NT2/D1 (cell line): ENCODE results near the gene PSEN1.

Experiments
- DNase-seq: peaks from one replicate; pipeline ENCODE4 v3.0.0-alpha.2; 2011; ENCODE audit warnings: low read depth, low spot score
- H3K27me3 ChIP-seq: 2 replicates; pipeline ENCODE4 v1.6.0; 2011; ENCODE audit warnings: mild to moderate bottlenecking; ENCODE audit not compliant: insufficient read length, insufficient read depth
- H3K36me3 ChIP-seq: 2 replicates; pipeline ENCODE4 v1.6.1; 2011; ENCODE audit warnings: mild to moderate bottlenecking, low read length, mixed read lengths; ENCODE audit not compliant: insufficient read depth, insufficient read length
- H3K4me1 ChIP-seq: 2 replicates; pipeline ENCODE4 v1.5.1; 2011; ENCODE audit not compliant: insufficient read depth, insufficient read length
- H3K4me3 ChIP-seq: 2 replicates; pipeline ENCODE4 v1.5.1; 2011; ENCODE audit warnings: low read depth; ENCODE audit not compliant: insufficient read length
- H3K9ac ChIP-seq: 2 replicates; pipeline ENCODE4 v1.6.0; 2011; ENCODE audit warnings: low read depth; ENCODE audit not compliant: insufficient read length
- H3K9me3 ChIP-seq: 2 replicates; pipeline ENCODE4 v1.5.1; 2011; ENCODE audit warnings: mild to moderate bottlenecking, low read length; ENCODE audit not compliant: insufficient read depth
- SUZ12 ChIP-seq: IDR thresholded peaks from 2 replicates; pipeline ENCODE4 v1.6.1; 2011; ENCODE audit not compliant: insufficient read length, insufficient read depth; ENCODE audit errors: extremely low read depth
- YY1 ChIP-seq: IDR thresholded peaks from 2 replicates; pipeline ENCODE4 v1.6.1; 2011; ENCODE audit not compliant: insufficient read length, insufficient read depth
- ZNF274 ChIP-seq: IDR thresholded peaks from 2 replicates; pipeline ENCODE4 v1.6.1; 2011; ENCODE audit warnings: mild to moderate bottlenecking, low read depth, low read length

Gene PSEN1

DNA sequence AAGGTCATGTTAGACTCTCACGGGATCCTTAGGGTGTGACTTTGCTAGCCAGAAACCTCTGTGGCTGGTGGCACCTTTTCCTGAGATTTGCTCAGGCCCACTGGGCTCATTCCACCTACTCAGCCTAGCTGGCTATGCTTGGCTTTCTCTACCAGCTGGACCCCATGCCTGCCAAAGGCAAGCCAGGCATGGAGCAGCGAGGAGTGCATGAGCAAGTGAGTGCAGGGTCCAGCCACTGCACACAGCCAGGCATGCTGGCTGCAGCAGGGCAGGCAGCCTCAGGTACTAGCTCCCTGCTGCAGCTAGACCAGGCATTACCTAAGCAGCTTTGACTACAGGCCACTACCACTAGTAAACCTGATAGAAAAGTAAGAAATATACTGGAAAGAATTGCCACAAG, 71.3 kb downstream of the PSEN1 start:
- Histone ChIP-seq H3K4me3 (no peak overlapping the region), H3K36me3 (peaks cover 50% of the 10 kb centered on the region)
- TF ChIP-seq YY1 (no peak), SUZ12 (no peak), ZNF274 (no peak)

DNA sequence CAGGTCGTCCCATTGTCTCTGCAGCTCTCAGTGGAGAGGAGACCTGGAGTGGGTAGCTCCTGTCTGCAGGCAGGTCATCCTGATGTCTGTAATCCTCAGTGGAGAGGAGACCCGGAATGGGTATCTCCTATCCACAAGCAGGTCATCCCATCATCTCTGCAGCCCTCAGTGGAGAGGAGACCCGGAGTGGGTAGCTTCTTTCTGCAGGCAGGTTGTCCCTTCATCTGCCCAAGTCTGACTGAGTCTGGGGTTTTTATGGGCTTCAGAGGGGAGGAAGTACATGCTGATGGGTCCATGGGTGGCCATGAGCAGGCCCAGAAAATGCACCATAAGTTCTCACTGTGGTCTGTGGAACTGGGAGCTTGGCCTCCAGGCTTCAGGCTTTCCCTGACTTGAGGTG, 72.1 kb downstream of the PSEN1 start:
- TF ChIP-seq YY1: no peak
- no peak for TF ChIP-seq ZNF274
- Histone ChIP-seq H3K9me3 (peaks cover 19% of the 10 kb centered on the region; the same call in 1 of the 2 replicates), H3K27me3 (no peaks in the 10 kb centered on the region), H3K9ac (no peak overlapping the region), H3K36me3 (peaks cover 56% of the 10 kb centered on the region), H3K4me1 (no peaks in the 10 kb centered on the region), H3K4me3 (no peak overlapping the region)
- DNase-seq: no peak

More for the DNA sequence above, 71.3 kb downstream of the PSEN1 start:
- Histone ChIP-seq H3K4me1 (no peaks in the 10 kb centered on the region), H3K9ac (no peak overlapping the region), H3K27me3 (no peaks in the 10 kb centered on the region), H3K9me3 (peaks cover 19% of the 10 kb centered on the region; the same call in 1 of the 2 replicates)
- DNase-seq: no peak

DNA sequence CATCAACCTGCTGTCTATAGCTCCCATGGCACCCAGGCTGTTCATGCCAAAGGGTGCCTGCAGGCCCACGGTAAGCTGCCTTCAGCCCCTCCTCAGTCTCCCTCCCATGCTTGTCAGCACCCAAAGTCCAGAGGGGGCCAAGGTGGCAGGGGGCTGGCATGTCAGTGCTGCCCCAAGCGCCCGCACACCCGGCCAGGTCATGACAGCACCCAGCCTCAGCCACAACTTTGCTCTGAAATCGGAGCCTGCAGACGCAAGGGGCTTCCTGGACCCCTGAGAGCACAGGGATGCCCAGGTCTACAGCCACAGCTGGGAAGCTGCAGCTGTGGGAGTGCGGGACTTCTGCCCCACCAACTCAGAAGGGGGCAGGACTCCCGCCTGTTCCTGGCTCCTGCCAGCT, 72.5 kb downstream of the PSEN1 start:
- no peaks in the 10 kb centered on the region for H3K4me1 ChIP-seq
- H3K27me3 ChIP-seq: no peaks in the 10 kb centered on the region
- H3K9me3 ChIP-seq: peaks cover 19% of the 10 kb centered on the region; the same call in 1 of the 2 replicates
- no peak overlapping the region for H3K4me3 ChIP-seq
- DNase-seq: no peak
- TF ChIP-seq SUZ12: no peak
- TF ChIP-seq ZNF274: no peak
- no peak for TF ChIP-seq YY1
- H3K9ac ChIP-seq: no peak overlapping the region
- H3K36me3 ChIP-seq: peaks cover 54% of the 10 kb centered on the region

DNA sequence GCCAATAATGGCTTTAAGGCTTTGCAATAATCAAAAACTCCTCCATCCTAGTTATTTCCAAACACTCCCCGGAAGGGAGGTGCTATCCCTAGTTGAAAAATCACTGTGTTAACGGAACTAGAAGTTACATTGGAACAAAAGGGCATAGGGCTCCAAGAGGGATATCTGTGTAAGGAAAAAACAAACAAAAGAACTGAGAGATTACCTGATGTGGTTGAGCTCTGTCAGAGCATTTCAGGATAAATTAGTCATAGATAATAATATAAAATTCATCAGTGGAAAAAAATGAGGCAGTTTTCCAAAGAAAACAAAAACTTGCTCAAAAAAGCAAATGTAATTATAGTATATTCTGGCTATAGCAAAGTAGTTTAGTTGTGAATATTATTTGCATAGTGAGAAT, 73.6 kb downstream of the PSEN1 start:
- peaks cover 54% of the 10 kb centered on the region for H3K36me3 ChIP-seq
- H3K9me3 ChIP-seq: peaks cover 19% of the 10 kb centered on the region; the same call in 1 of the 2 replicates
- H3K4me3 ChIP-seq: no peak overlapping the region
- no peaks in the 10 kb centered on the region for H3K27me3 ChIP-seq
- H3K4me1 ChIP-seq: no peaks in the 10 kb centered on the region
- H3K9ac ChIP-seq: no peak overlapping the region
- no peak for DNase-seq
- TF ChIP-seq YY1 (no peak), ZNF274 (no peak), SUZ12 (no peak)

DNA sequence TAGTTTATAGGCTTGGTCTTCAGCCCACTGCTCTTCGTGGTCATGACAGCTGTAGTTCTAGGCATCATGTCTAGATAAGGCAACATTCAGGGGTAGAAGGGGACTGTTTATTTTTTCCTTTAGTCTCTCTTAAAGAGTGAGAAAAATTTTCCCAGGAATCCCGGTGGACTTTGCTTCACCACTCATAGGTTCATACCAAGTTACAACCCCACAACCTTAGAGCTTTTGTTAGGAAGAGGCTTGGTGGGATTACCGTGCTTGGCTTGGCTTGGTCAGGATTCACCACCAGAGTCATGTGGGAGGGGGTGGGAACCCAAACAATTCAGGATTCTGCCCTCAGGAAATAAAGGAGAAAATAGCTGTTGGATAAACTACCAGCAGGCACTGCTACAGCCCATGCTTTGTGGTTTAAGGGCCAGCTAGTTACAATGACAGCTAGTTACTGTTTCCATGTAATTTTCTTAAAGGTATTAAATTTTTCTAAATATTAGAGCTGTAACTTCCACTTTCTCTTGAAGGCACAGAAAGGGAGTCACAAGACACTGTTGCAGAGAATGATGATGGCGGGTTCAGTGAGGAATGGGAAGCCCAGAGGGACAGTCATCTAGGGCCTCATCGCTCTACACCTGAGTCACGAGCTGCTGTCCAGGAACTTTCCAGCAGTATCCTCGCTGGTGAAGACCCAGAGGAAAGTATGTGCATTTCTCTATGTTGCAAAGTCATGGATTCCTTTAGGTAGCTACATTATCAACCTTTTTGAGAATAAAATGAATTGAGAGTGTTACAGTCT, 75.1 kb downstream of the PSEN1 start:
- no peak for DNase-seq

DNA sequence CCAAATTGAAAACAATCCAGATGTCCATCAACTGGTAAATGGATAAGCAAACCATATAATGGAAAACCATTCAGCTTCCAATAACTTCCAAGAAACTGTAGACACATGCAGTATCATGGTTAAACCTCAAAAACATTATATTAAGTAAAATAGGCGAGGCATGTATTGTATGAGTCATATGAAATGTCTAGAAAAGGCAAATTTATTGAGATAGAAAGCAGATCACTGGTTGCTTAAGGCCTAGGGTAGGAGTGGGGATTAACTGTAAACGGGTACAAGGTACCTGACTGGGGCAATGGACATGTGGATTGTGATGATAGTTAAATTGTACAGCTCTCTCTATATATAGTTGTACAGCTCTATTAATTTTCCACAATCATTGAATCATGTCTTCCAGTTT, 79.7 kb downstream of the PSEN1 start:
- H3K4me1 ChIP-seq: no peaks in the 10 kb centered on the region
- TF ChIP-seq YY1: no peak
- no peak for TF ChIP-seq ZNF274
- no peak for TF ChIP-seq SUZ12
- no peaks in the 10 kb centered on the region for H3K27me3 ChIP-seq
- DNase-seq: no peak
- no peak overlapping the region for H3K4me3 ChIP-seq
- peaks cover 41% of the 10 kb centered on the region for H3K36me3 ChIP-seq
- no peak overlapping the region for H3K9ac ChIP-seq
- no peaks in the 10 kb centered on the region for H3K9me3 ChIP-seq

More for the DNA sequence above, 75.1 kb downstream of the PSEN1 start:
- Histone ChIP-seq H3K9ac (no peak overlapping the region), H3K4me1 (no peaks in the 10 kb centered on the region), H3K36me3 (peaks cover 46% of the 10 kb centered on the region), H3K4me3 (no peak overlapping the region), H3K27me3 (no peaks in the 10 kb centered on the region), H3K9me3 (peaks cover 19% of the 10 kb centered on the region; the same call in 1 of the 2 replicates)
- TF ChIP-seq YY1 (no peak), SUZ12 (no peak), ZNF274 (no peak)

DNA sequence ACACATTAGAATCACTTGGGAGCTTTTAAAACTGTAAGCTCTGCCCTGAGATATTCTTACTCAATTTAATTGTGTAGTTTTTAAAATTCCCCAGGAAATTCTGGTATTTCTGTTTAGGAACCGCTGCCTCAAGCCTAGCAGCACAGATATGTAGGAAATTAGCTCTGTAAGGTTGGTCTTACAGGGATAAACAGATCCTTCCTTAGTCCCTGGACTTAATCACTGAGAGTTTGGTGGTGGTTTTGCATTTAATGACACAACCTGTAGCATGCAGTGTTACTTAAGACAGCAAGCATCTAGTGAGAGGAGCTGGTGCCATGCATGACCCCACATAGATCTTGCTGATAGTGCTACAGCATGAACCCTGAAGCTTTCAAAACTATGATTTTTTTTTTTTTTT, 81.1 kb downstream of the PSEN1 start:
- no peak for TF ChIP-seq SUZ12
- no peak for TF ChIP-seq ZNF274
- TF ChIP-seq YY1: no peak
- H3K27me3 ChIP-seq: no peaks in the 10 kb centered on the region
- H3K4me3 ChIP-seq: no peak overlapping the region
- H3K9me3 ChIP-seq: no peaks in the 10 kb centered on the region
- DNase-seq: no peak
- H3K9ac ChIP-seq: no peak overlapping the region
- no peaks in the 10 kb centered on the region for H3K4me1 ChIP-seq
- H3K36me3 ChIP-seq: peaks cover 38% of the 10 kb centered on the region
